Kasumi-1 (cell line): Measurements from ENCODE around the gene CEP55.

Source experiments
- DNase-seq, 2 experiments: peaks; one replicate each; lab custom pipeline; 2025; lab: John Stamatoyannopoulos, UW

Gene CEP55

GRCh38 chr10:93469454-93469853, 27.0 kb upstream of the CEP55 start:
- DNase-seq: no peak

- no peak for DNase-seq
These were observed 25.2 kb upstream of the CEP55 start for GRCh38 chr10:93471110-93471651.

- no peak for DNase-seq
These were observed 23.3 kb upstream of the CEP55 start for GRCh38 chr10:93473161-93473560.

- no peak for DNase-seq
These were observed 22.5 kb upstream of the CEP55 start for GRCh38 chr10:93473804-93474472.

- DNase-seq: no peak
These were observed 21.2 kb upstream of the CEP55 start for GRCh38 chr10:93475227-93475626.

- DNase-seq: peak in 1 of 2 experiments; percentile 28
These were observed 20.5 kb upstream of the CEP55 start for GRCh38 chr10:93475871-93476270.

- DNase-seq: no peak
These were observed 19.7 kb upstream of the CEP55 start for GRCh38 chr10:93476756-93477155.

- DNase-seq: no peak
These were observed 17.5 kb upstream of the CEP55 start for GRCh38 chr10:93478873-93479272.

GRCh38 chr10:93481637-93482144, 14.7 kb upstream of the CEP55 start:
- no peak for DNase-seq

GRCh38 chr10:93482145-93482834, 14.1 kb upstream of the CEP55 start, which contains the start of gene MYOF:
Gene MYOF (minus strand): TSS chr10:93482334. CDS start chr10:93482194, 140 bp downstream.
- DNase-seq: peak; percentile 94 to 96

- DNase-seq: no peak
These were observed 10.7 kb upstream of the CEP55 start for GRCh38 chr10:93485690-93486089.

- DNase-seq: no peak
These were observed 7.4 kb upstream of the CEP55 start for GRCh38 chr10:93488956-93489528.

- no peak for DNase-seq
These were observed 4.8 kb upstream of the CEP55 start for GRCh38 chr10:93491602-93492121.

- peak in 1 of 2 experiments; percentile 20 for DNase-seq
These were observed 3.2 kb upstream of the CEP55 start for GRCh38 chr10:93493162-93493561.

GRCh38 chr10:93494494-93494893, 1.9 kb upstream of the CEP55 start:
- DNase-seq: no peak

- peak; percentile 38 to 41 for DNase-seq
These were observed 624 bp upstream of the CEP55 start for GRCh38 chr10:93495654-93496321.

GRCh38 chr10:93498166-93498565, 1.8 kb downstream of the CEP55 start:
- DNase-seq: no peak

- DNase-seq: no peak
These were observed 5.2 kb downstream of the CEP55 start for GRCh38 chr10:93501650-93502049.

- no peak for DNase-seq
These were observed 6.7 kb downstream of the CEP55 start for GRCh38 chr10:93503075-93503474.

- no peak for DNase-seq
These were observed 8.7 kb downstream of the CEP55 start for GRCh38 chr10:93505075-93505474.

- DNase-seq: no peak
These were observed 13.4 kb downstream of the CEP55 start for GRCh38 chr10:93509816-93510215.

- no peak for DNase-seq
These were observed 16.2 kb downstream of the CEP55 start for GRCh38 chr10:93512565-93512964.
